WERI-Rb-1 (cell line): Measurements from ENCODE around the gene MT1X.

Source experiments
- DNase-seq: peaks from one replicate; pipeline ENCODE4 v3.0.0-alpha.2; 2020
- H3K27ac ChIP-seq: fragments of 250-450 bp; sonication (Bioruptor Pico); 2 replicates; pipeline ENCODE4 v1.5.1; 2020; ENCODE audit warnings: mild to moderate bottlenecking, moderate library complexity
- H3K27me3 ChIP-seq: fragments of 250-450 bp; sonication (Bioruptor Pico); 2 replicates; pipeline ENCODE4 v1.5.1; 2021; ENCODE audit warnings: mild to moderate bottlenecking, low read depth, moderate library complexity; ENCODE audit not compliant: insufficient read depth, severe bottlenecking
- H3K36me3 ChIP-seq: fragments of 250-450 bp; sonication (Bioruptor Pico); 2 replicates; pipeline ENCODE4 v1.5.1; 2020; ENCODE audit warnings: mild to moderate bottlenecking, moderate library complexity
- H3K4me3 ChIP-seq: 2 replicates; pipeline ENCODE4 v1.5.1; 2011; ENCODE audit warnings: low read depth, mild to moderate bottlenecking, control low read depth, low read length
- H3K9me3 ChIP-seq: fragments of 250-450 bp; sonication (Bioruptor Pico); 2 replicates; pipeline ENCODE4 v1.5.1; 2021; ENCODE audit warnings: mild to moderate bottlenecking, moderate library complexity; ENCODE audit not compliant: severe bottlenecking
- TF ChIP-seq, protein P1 (sequence below): IDR thresholded peaks from 2 replicates; pipeline ENCODE4 v1.5.1; 2011; ENCODE audit warnings: low read depth, mild to moderate bottlenecking, control low read depth, inconsistent platforms, low read length

The MT1X gene

DNA sequence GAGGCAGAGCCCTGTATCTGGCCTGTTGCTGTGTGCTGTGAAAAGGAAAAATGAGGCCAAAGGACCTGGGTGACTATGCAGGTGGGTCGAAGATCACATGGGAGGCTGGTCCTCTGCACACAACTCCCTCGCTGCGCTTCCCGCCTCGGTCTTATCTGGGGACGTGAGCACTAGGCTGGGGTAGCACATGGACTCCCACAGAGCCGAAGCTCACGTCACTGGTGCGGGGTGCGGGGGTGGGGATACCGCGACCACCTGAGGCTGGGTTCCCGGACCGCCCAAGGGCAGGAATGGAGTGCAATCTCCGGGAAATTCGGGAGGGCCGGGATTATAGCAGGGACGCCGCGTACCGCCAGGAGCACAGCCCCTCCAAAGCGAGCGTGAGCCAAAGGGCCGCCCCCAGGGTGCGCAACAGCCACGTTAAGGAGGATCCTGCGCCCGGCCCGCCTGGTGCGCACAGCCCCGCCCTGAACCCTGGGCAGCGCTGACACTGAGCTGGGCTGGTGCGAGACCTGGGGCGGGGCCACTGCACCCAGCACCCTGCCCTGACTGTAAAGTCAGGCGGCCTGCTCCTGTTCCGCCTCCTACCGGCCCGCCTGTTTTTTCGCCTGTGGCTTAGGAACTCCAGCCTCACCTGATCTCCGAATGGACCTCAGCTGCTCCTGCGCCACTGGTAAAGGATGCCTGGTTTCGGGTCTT lies 39.0 kb upstream of the MT1X start:
- Histone ChIP-seq H3K36me3 (no peaks in the 10 kb centered on the region), H3K27me3 (no peaks in the 10 kb centered on the region), H3K4me3 (no peak overlapping the region), H3K9me3 (no peaks in the 10 kb centered on the region), H3K27ac (no peak overlapping the region)
- TF ChIP-seq, protein P1, sequence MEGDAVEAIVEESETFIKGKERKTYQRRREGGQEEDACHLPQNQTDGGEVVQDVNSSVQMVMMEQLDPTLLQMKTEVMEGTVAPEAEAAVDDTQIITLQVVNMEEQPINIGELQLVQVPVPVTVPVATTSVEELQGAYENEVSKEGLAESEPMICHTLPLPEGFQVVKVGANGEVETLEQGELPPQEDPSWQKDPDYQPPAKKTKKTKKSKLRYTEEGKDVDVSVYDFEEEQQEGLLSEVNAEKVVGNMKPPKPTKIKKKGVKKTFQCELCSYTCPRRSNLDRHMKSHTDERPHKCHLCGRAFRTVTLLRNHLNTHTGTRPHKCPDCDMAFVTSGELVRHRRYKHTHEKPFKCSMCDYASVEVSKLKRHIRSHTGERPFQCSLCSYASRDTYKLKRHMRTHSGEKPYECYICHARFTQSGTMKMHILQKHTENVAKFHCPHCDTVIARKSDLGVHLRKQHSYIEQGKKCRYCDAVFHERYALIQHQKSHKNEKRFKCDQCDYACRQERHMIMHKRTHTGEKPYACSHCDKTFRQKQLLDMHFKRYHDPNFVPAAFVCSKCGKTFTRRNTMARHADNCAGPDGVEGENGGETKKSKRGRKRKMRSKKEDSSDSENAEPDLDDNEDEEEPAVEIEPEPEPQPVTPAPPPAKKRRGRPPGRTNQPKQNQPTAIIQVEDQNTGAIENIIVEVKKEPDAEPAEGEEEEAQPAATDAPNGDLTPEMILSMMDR, result no peak
- no peak for DNase-seq

DNA sequence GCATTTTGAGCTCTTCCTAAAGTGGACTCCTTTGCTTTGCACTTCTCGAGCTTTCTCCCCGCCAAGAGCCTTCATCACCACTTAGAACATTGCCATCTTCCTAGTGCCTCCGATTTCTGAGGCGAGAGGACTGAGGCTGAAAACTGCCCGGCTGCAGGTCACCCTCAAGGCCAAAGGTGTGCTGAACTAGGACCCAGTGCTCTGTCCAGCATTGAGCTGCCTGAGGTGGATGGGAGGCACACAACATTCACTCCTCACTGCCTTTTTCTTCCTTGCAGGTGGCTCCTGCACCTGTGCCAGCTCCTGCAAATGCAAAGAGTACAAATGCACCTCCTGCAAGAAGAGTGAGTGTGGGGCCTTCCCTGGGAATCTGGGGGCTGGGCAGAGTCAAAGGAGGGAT lies 38.4 kb upstream of the MT1X start:
- Histone ChIP-seq H3K27ac (no peak overlapping the region), H3K36me3 (no peaks in the 10 kb centered on the region), H3K4me3 (no peak overlapping the region), H3K9me3 (no peaks in the 10 kb centered on the region), H3K27me3 (no peaks in the 10 kb centered on the region)
- no peak for DNase-seq
- TF ChIP-seq, protein P1, result no peak

DNA sequence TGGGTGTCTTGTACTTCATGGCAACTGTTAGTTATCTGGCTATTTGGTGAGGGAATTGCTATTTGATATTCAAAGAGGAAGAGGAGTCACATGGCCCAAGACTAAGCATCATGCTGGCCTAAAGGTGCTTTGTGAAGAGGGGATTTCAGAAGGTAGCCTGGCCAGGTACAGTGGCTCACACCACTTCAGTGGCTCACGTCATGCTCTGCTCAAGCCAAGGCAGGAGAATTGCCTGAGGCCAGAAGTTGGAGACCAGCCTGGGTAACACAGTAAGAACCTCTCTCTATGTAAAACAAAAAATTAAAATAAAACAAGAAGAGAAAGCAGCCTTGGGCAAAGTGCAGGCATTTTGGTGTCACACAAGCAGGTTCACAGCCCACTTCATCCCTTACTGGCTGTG lies 37.0 kb upstream of the MT1X start:
- H3K27me3 ChIP-seq, result no peaks in the 10 kb centered on the region
- H3K4me3 ChIP-seq, result no peak overlapping the region
- TF ChIP-seq, protein P1, result no peak
- no peaks in the 10 kb centered on the region for H3K9me3 ChIP-seq
- DNase-seq, result no peak
- H3K27ac ChIP-seq, result no peak overlapping the region
- no peaks in the 10 kb centered on the region for H3K36me3 ChIP-seq

DNA sequence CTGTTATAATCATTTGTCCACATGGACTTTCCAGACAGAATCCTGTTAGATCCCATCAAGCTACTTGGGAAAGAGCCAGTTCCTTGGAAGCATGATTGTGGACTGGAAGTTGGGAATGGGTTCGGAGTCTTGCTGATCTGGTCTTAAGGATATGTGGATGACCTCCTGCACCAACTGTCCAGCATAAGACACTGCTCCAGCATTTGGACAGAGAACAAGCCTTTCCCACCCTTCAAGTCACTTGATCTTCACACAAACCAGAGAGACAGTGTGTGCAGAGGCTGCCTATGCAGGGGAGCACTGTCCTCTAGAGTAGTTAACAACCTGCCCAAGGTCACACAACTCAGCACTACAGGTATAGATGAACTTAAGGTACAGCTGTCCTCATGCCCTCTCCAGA lies 36.4 kb upstream of the MT1X start:
- Histone ChIP-seq H3K27me3 (no peaks in the 10 kb centered on the region), H3K9me3 (no peaks in the 10 kb centered on the region), H3K27ac (no peak overlapping the region), H3K4me3 (no peak overlapping the region), H3K36me3 (no peaks in the 10 kb centered on the region)
- TF ChIP-seq, protein P1, result no peak
- DNase-seq, result no peak

DNA sequence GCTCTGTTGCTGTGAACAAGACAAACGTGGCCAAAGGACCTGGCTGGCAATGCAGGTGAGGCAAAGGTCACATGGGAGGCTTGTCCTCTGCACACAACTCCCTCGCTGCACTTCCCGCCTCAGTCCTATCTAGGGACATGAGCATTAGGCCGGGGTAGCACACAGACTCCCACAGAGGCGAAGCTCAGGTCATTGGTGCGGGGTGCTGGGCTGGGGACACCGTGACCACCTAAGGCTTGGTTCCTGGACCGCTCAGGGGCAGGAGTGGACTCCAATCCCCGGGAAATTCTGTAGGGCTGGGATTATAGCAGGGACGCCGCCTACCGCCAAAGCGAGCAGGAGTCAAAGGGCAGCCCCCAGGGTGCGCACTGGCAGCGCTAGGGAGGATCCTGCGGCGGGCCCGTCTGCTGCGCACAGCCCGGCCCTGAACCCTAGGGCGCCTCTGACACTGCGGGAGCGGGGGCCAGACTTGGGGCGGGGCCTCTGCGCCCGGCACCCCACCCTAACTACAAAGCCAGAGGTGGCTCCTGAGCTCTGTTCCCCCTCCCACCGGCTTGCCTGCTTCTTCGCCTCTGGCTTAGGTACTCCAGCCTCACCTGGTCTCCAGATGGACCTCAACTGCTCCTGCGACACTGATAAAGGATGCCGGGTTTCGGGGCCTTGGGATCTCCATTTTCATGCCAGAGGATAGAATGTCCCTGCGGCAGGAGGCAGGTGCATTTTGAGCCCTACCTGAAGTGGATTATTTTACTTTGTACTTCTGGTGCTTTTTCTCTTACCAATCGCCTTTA lies 34.4 kb upstream of the MT1X start:
- Histone ChIP-seq H3K9me3 (no peaks in the 10 kb centered on the region), H3K4me3 (no peak overlapping the region), H3K36me3 (no peaks in the 10 kb centered on the region), H3K27me3 (no peaks in the 10 kb centered on the region), H3K27ac (no peak overlapping the region)
- DNase-seq, result no peak
- TF ChIP-seq, protein P1, result no peak
